CD4-positive, alpha-beta T cell treated with Interleukin-21 for 1 hour (primary cell): ENCODE data around the gene PRAMEF14.
"Not testable (repeated sequence)": the region's sequence is repeated elsewhere in the genome, so short reads cannot be mapped to it uniquely, and the experiment has no call there.

Source experiments
- DNase-seq: peaks from one replicate; pipeline ENCODE4 v3.0.0-alpha.2; 2020

The PRAMEF14 gene

GRCh38 chr1:13347034-13347433 is at the start of gene PRAMEF14:
Gene PRAMEF14, minus strand, starts transcription at chr1:13347134. Its CDS starts 1,820 bp downstream, at chr1:13345314.
- DNase-seq = not testable (repeated sequence)

- not testable (repeated sequence) for DNase-seq
Observed at GRCh38 chr1:13395311-13395710, 48.4 kb upstream of the PRAMEF14 start.

GRCh38 chr1:13394761-13395160 is 47.8 kb upstream of the PRAMEF14 start:
- not testable (repeated sequence) for DNase-seq

- not testable (repeated sequence) for DNase-seq
Observed at GRCh38 chr1:13393004-13393403, 46.1 kb upstream of the PRAMEF14 start.

GRCh38 chr1:13389332-13389731 is 42.4 kb upstream of the PRAMEF14 start, which contains the start of gene PRAMEF17:
Gene PRAMEF17, plus strand, starts transcription at chr1:13389632. Its CDS starts 26 bp downstream, at chr1:13389658.
- DNase-seq = not testable (repeated sequence)

GRCh38 chr1:13380380-13380779 is 33.4 kb upstream of the PRAMEF14 start:
- DNase-seq = not testable (repeated sequence)

GRCh38 chr1:13378983-13379382 is 32.0 kb upstream of the PRAMEF14 start:
- not testable (repeated sequence) for DNase-seq

GRCh38 chr1:13368544-13368943 is 21.6 kb upstream of the PRAMEF14 start:
- not testable (repeated sequence) for DNase-seq

GRCh38 chr1:13366536-13366935 is 19.6 kb upstream of the PRAMEF14 start:
- not testable (repeated sequence) for DNase-seq

GRCh38 chr1:13364928-13365327 is 18.0 kb upstream of the PRAMEF14 start:
- not testable (repeated sequence) for DNase-seq

GRCh38 chr1:13362364-13362763 is 15.4 kb upstream of the PRAMEF14 start:
- not testable (repeated sequence) for DNase-seq

GRCh38 chr1:13356774-13357173 is 9.8 kb upstream of the PRAMEF14 start:
- peak; percentile 37 for DNase-seq

GRCh38 chr1:13354475-13354874 is 7.5 kb upstream of the PRAMEF14 start:
- not testable (repeated sequence) for DNase-seq

GRCh38 chr1:13353476-13353875 is 6.5 kb upstream of the PRAMEF14 start:
- DNase-seq = not testable (repeated sequence)

GRCh38 chr1:13342496-13342895 is 4.4 kb downstream of the PRAMEF14 start:
- not testable (repeated sequence) for DNase-seq

- DNase-seq = not testable (repeated sequence)
Observed at GRCh38 chr1:13315281-13315680, 31.7 kb downstream of the PRAMEF14 start, which contains the start of gene PRAMEF15. Gene PRAMEF15, plus strand, starts transcription at chr1:13315581. Its CDS starts 2,827 bp downstream, at chr1:13318408.

- DNase-seq = not testable (repeated sequence)
Observed at GRCh38 chr1:13303239-13303638, 43.7 kb downstream of the PRAMEF14 start, which contains the start of gene PRAMEF33. Gene PRAMEF33, plus strand, starts transcription at chr1:13303539. Its CDS starts 2,416 bp downstream, at chr1:13305955.

- DNase-seq = not testable (repeated sequence)
Observed at GRCh38 chr1:13302197-13302596, 44.7 kb downstream of the PRAMEF14 start.

- not testable (repeated sequence) for DNase-seq
Observed at GRCh38 chr1:13298699-13299098, 48.2 kb downstream of the PRAMEF14 start.

- DNase-seq = not testable (repeated sequence)
Observed at GRCh38 chr1:13297216-13297931, 49.6 kb downstream of the PRAMEF14 start.
